Measurements from ENCODE around the gene CHST7.

The CHST7 gene

GRCh38 chrX:46597771-46598170 lies 24.2 kb downstream of the CHST7 start:
- H3K27ac ChIP-seq: no peak overlapping the region
- TF ChIP-seq CTCF (conservative IDR thresholded peaks at IDR 0.05): no peak

GRCh38 chrX:46599051-46599560 lies 25.5 kb downstream of the CHST7 start:
- no peak for TF ChIP-seq CTCF (conservative IDR thresholded peaks at IDR 0.05)
- H3K27ac ChIP-seq: no peak overlapping the region

- H3K27ac ChIP-seq: no peak overlapping the region
- TF ChIP-seq CTCF (conservative IDR thresholded peaks at IDR 0.05): no peak
Observed at GRCh38 chrX:46601283-46601682, 27.7 kb downstream of the CHST7 start.

- no peak for TF ChIP-seq CTCF (conservative IDR thresholded peaks at IDR 0.05)
- no peak overlapping the region for H3K27ac ChIP-seq
Observed at GRCh38 chrX:46602468-46603102, 29.0 kb downstream of the CHST7 start.

- no peak overlapping the region for H3K27ac ChIP-seq
- TF ChIP-seq CTCF (conservative IDR thresholded peaks at IDR 0.05): no peak
Observed at GRCh38 chrX:46607916-46608315, 34.4 kb downstream of the CHST7 start.

- H3K27ac ChIP-seq: no peak overlapping the region
- no peak for TF ChIP-seq CTCF (conservative IDR thresholded peaks at IDR 0.05)
Observed at GRCh38 chrX:46610070-46610658, 36.6 kb downstream of the CHST7 start.

- H3K27ac ChIP-seq: no peak overlapping the region
- no peak for TF ChIP-seq CTCF (conservative IDR thresholded peaks at IDR 0.05)
Observed at GRCh38 chrX:46611658-46612362, 38.2 kb downstream of the CHST7 start.

All from VCaP (cell line).